Choroid plexus epithelial cell (primary cell): Measurements from ENCODE around the gene GPX5.
"Not testable (repeated sequence)": the region's sequence is repeated elsewhere in the genome, so short reads cannot be mapped to it uniquely, and the experiment has no call there.

Experiments
- DNase-seq: peaks from one replicate; pipeline ENCODE4 v3.0.0-alpha.2; 2010; ENCODE audit warnings: low read depth
- H3K4me3 ChIP-seq: 2 replicates; pipeline ENCODE4 v1.5.1; 2011; ENCODE audit warnings: low read depth, mild to moderate bottlenecking, control low read depth, low read length, moderate library complexity
- TF ChIP-seq, protein P1 (sequence below): conservative IDR thresholded peaks from 2 replicates; pipeline ENCODE4 v1.5.1; 2011; ENCODE audit warnings: low read depth, mild to moderate bottlenecking, control low read depth, inconsistent platforms, low read length, moderate library complexity

The GPX5 gene

DNA sequence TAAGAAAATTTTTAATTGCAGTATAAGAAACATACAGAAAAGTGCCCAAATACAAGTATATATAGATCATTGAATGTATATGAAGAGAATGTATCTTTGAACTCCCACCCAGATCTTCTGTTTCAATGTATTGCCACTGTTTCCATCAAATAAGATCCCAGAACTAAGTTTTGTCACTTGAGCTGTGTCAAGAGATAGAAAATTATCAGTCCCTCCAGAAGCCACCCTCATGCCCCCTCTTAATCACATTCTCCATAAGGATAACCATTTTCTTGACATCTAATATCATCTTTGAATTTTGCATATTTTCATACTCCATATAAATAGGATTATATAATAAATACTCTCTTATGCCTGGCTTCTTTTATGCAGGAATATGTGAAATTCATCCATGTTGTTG, 20.3 kb downstream of the GPX5 start:
- H3K4me3 ChIP-seq, result no peak overlapping the region
- TF ChIP-seq, protein P1, sequence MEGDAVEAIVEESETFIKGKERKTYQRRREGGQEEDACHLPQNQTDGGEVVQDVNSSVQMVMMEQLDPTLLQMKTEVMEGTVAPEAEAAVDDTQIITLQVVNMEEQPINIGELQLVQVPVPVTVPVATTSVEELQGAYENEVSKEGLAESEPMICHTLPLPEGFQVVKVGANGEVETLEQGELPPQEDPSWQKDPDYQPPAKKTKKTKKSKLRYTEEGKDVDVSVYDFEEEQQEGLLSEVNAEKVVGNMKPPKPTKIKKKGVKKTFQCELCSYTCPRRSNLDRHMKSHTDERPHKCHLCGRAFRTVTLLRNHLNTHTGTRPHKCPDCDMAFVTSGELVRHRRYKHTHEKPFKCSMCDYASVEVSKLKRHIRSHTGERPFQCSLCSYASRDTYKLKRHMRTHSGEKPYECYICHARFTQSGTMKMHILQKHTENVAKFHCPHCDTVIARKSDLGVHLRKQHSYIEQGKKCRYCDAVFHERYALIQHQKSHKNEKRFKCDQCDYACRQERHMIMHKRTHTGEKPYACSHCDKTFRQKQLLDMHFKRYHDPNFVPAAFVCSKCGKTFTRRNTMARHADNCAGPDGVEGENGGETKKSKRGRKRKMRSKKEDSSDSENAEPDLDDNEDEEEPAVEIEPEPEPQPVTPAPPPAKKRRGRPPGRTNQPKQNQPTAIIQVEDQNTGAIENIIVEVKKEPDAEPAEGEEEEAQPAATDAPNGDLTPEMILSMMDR, result no peak
- DNase-seq, result no peak

- not testable (repeated sequence) for H3K4me3 ChIP-seq, DNase-seq
Observed at GRCh38 chr6:28547003-28547402, 21.3 kb downstream of the GPX5 start.

- TF ChIP-seq, protein P1, result no peak
- DNase-seq, result no peak
- no peak overlapping the region for H3K4me3 ChIP-seq
Observed at GRCh38 chr6:28551891-28552666, 26.4 kb downstream of the GPX5 start.

DNA sequence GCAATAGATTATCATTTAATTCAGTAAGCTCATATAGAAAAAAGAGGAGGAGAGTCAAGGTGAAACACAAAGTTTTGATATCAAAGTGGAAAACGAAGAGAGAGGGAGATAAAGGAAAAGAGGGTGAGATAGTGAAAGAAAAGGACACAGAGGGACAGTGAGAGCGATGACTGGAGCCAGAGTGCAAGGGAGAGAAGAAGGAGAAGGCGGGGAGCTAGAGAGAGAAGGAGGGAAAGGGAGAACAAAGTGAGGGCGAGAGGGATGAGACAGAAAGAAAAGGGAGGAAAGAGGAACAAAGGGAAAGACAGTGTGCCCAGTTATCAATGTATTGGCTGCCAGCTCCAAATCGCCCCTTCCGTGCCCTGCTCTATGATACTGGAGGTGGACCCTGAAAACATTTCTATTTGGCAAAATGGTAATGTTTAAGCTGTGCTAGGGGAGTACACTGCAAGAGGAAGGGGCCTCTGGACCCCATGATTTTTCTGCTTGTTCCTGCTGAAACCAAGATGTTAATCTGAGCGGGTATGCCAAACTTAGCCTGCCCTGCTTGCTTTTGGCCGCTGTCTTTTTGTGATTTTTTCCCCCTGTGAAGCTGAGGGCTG, 27.8 kb downstream of the GPX5 start:
- DNase-seq, result no peak
- H3K4me3 ChIP-seq, result no peak overlapping the region
- TF ChIP-seq, protein P1, result no peak

- no peak for DNase-seq
- H3K4me3 ChIP-seq, result no peak overlapping the region
- TF ChIP-seq, protein P1, result no peak
Observed at GRCh38 chr6:28553986-28554881, 28.6 kb downstream of the GPX5 start.

- TF ChIP-seq, protein P1, result no peak
- DNase-seq, result no peak
- no peak overlapping the region for H3K4me3 ChIP-seq
Observed at GRCh38 chr6:28555136-28555535, 29.5 kb downstream of the GPX5 start.

GRCh38 chr6:28558629-28559028, 32.9 kb downstream of the GPX5 start:
- DNase-seq, result no peak
- no peak overlapping the region for H3K4me3 ChIP-seq
- TF ChIP-seq, protein P1, result no peak
